ENCODE results near the gene ERV3-1. TPM values are rescaled to one million over a fixed set of nuclear protein-coding genes. Genes with fewer than 3 reads are reported as not detected.

ERV3-1 gene
- 6.5 and 8.2 TPM in 2 replicates for total RNA-seq

GRCh38 chr7:65006094-65006992, at the start of gene ERV3-1:
TSS of gene ERV3-1 (minus strand) at chr7:65006687. CDS start at chr7:64993026, 13,661 bp downstream.

GRCh38 chr7:64990936-64991335, 15.6 kb downstream of the ERV3-1 start, which contains the start of gene ZNF117:
TSS of gene ZNF117 (minus strand) at chr7:64991036.

Other genes with a start within 250 kb of the ERV3-1 start
- 2.1 and 4.7 TPM in 2 replicates for gene ZNF138, start 212.3 kb downstream of the ERV3-1 start, total RNA-seq
- gene ZNF273, start 103.4 kb downstream of the ERV3-1 start, total RNA-seq, result 2.1 and 3.0 TPM in 2 replicates
- 2.7 and 4.7 TPM in 2 replicates for gene ZNF117, start 15.7 kb downstream of the ERV3-1 start, total RNA-seq